SK-N-SH (cell line): ENCODE data around the gene CD6. TPM values are rescaled to one million over a fixed set of nuclear protein-coding genes. Genes with fewer than 3 reads are reported as not detected.

ENCODE experiments used
- CTCF ChIA-PET: fragments of 300-600, 350-600 bp; formaldehyde crosslinking; extraction: SDS; loops from one replicate; lab custom pipeline; 2021; lab: Yijun Ruan, JAX
- POLR2A ChIA-PET: fragments of 350-600 bp; sonication (Branson Sonifier 250); formaldehyde crosslinking; extraction: SDS; loops from one replicate; lab custom pipeline; 2020; ENCODE audit warnings: antibody characterized with exemption, inconsistent platforms; lab: Yijun Ruan, JAX
- DNase-seq: peaks from one replicate; pipeline ENCODE4 v3.0.0; 2012
- H2AFZ ChIP-seq: fragments of 200-600 bp; sonication (generic); 2 replicates; pipeline ENCODE4 v1.8.1; 2016; ENCODE audit warnings: antibody characterized with exemption, mild to moderate bottlenecking, low read depth
- H3F3A ChIP-seq: fragments of 200-600 bp; sonication (generic); replicated peaks from 2 replicates; pipeline ENCODE3; 2016; ENCODE audit warnings: antibody characterized with exemption, mild to moderate bottlenecking; ENCODE audit not compliant: insufficient read depth
- H3K27ac ChIP-seq, 2 experiments: fragments of 200-500 bp in 1 of 2; fragments of 200-600 bp in 1 of 2; sonication (Bioruptor generic) in 1 of 2; sonication (generic), shearing (Covaris generic) in 1 of 2; 2 replicates each; pipeline versions ENCODE4 v1.5.1 to v1.6.1; 2014 to 2016; ENCODE audit warnings: low read depth in 2 of 2, inconsistent platforms in 1 of 2, low read length in 1 of 2, mild to moderate bottlenecking in 1 of 2, mixed read lengths in 1 of 2
- H3K27me3 ChIP-seq: fragments of 200-600 bp; sonication (generic), shearing (Covaris generic); 2 replicates; pipeline ENCODE4 v1.6.1; 2016; ENCODE audit warnings: mixed run types; ENCODE audit not compliant: insufficient read depth
- H3K36me3 ChIP-seq, 2 experiments: fragments of 200-500 bp in 1 of 2; fragments of 200-600 bp in 1 of 2; sonication (Bioruptor generic) in 1 of 2; sonication (generic) in 1 of 2; replicated peaks in 1 of 2; 2 replicates each; pipeline versions ENCODE3 to v1.5.1; 2014 to 2016; ENCODE audit warnings: low read length in 1 of 2, mild to moderate bottlenecking in 1 of 2; ENCODE audit not compliant: insufficient read depth in 2 of 2, control insufficient read depth in 1 of 2
- H3K4me1 ChIP-seq, 2 experiments: fragments of 200-500 bp in 1 of 2; fragments of 200-600 bp in 1 of 2; sonication (Bioruptor generic) in 1 of 2; sonication (generic), shearing (Covaris generic) in 1 of 2; 2 replicates each; pipeline versions ENCODE4 v1.5.1 to v1.6.1; 2014 to 2016; ENCODE audit warnings: low read depth in 1 of 2, low read length in 1 of 2, mixed run types in 1 of 2; ENCODE audit not compliant: insufficient read depth in 2 of 2, control insufficient read depth in 1 of 2
- H3K4me2 ChIP-seq: fragments of 200-600 bp; sonication (generic), shearing (Covaris generic); 2 replicates; pipeline ENCODE4 v1.6.1; 2017; ENCODE audit warnings: mixed run types
- H3K4me3 ChIP-seq, 2 experiments: fragments of 200-500 bp in 1 of 2; fragments of 200-600 bp in 1 of 2; sonication (Bioruptor generic) in 1 of 2; sonication (generic), shearing (Covaris generic) in 1 of 2; 2 replicates each; pipeline versions ENCODE4 v1.5.1 to v1.8.1; 2014 to 2016; ENCODE audit warnings: low read depth in 2 of 2, inconsistent platforms in 1 of 2, low read length in 1 of 2, mild to moderate bottlenecking in 1 of 2, mixed read lengths in 1 of 2, moderate library complexity in 1 of 2
- H3K79me2 ChIP-seq: fragments of 200-600 bp; sonication (generic); 2 replicates; pipeline ENCODE4 v1.8.1; 2017; ENCODE audit warnings: mild to moderate bottlenecking; ENCODE audit not compliant: insufficient read depth
- H3K9ac ChIP-seq: fragments of 200-600 bp; sonication (generic); 2 replicates; pipeline ENCODE4 v1.6.1; 2017; ENCODE audit warnings: mixed run types
- H3K9me2 ChIP-seq: fragments of 200-600 bp; sonication (generic); 2 replicates; pipeline ENCODE4 v1.6.1; 2017; ENCODE audit warnings: mixed run types
- H3K9me3 ChIP-seq: fragments of 200-600 bp; sonication (generic); 2 replicates; pipeline ENCODE4 v1.6.1; 2017; ENCODE audit warnings: mixed run types, mild to moderate bottlenecking, moderate library complexity
- H4K20me1 ChIP-seq: fragments of 200-600 bp; sonication (generic); 2 replicates; pipeline ENCODE4 v1.6.1; 2017; ENCODE audit warnings: mild to moderate bottlenecking, mixed run types; ENCODE audit not compliant: insufficient read depth
- CHD2 ChIP-seq: fragments of 150-350 bp; IDR thresholded peaks from 2 replicates; pipeline ENCODE4 v1.6.1; 2018; ENCODE audit warnings: low read length; ENCODE audit not compliant: partially characterized antibody
- ELF1 ChIP-seq: IDR thresholded peaks from 2 replicates; pipeline ENCODE4 v1.4.0; 2012
- EP300 ChIP-seq, 2 experiments: IDR thresholded peaks; 2 replicates each; pipeline versions ENCODE4 v1.4.0 to v1.6.1; 2012; ENCODE audit warnings: borderline replicate concordance in 1 of 2, low read depth in 1 of 2, low read length in 1 of 2
- EZH2phosphoT487 ChIP-seq: fragments of 200-600 bp; sonication (generic); IDR thresholded peaks from 2 replicates; pipeline ENCODE4 v1.6.1; 2017; ENCODE audit warnings: low read depth, mixed run types, mild to moderate bottlenecking, antibody characterized with exemption, moderate library complexity, borderline replicate concordance
- FOSL2 ChIP-seq: IDR thresholded peaks from 2 replicates; pipeline ENCODE4 v1.4.0; 2012; ENCODE audit warnings: low read depth, mild to moderate bottlenecking, moderate library complexity, borderline replicate concordance
- FOXM1 ChIP-seq: IDR thresholded peaks from 2 replicates; pipeline ENCODE4 v1.4.0; 2012; ENCODE audit warnings: low read depth, mild to moderate bottlenecking
- GABPA ChIP-seq: IDR thresholded peaks from 2 replicates; pipeline ENCODE4 v1.4.0; 2012; ENCODE audit warnings: low read depth, mild to moderate bottlenecking
- IRF3 ChIP-seq: fragments of 150-350 bp; IDR thresholded peaks from 2 replicates; pipeline ENCODE4 v1.6.1; 2016; ENCODE audit warnings: mild to moderate bottlenecking, low read depth, low read length
- NRF1 ChIP-seq: IDR thresholded peaks from 2 replicates; pipeline ENCODE4 v1.6.1; 2012; ENCODE audit warnings: low read depth, mild to moderate bottlenecking, low read length
- PBX3 ChIP-seq: IDR thresholded peaks from 2 replicates; pipeline ENCODE4; 2012
- RCOR1 ChIP-seq: fragments of 150-350 bp; IDR thresholded peaks from 2 replicates; pipeline ENCODE4 v1.6.1; 2017; ENCODE audit warnings: antibody characterized with exemption, low read length
- RFX5 ChIP-seq: IDR thresholded peaks from 2 replicates; pipeline ENCODE4 v1.6.1; 2012; ENCODE audit warnings: mild to moderate bottlenecking, improper control_type of control experiment, low read length
- RXRA ChIP-seq: IDR thresholded peaks from 2 replicates; pipeline ENCODE4 v1.4.0; 2012; ENCODE audit warnings: low read depth, mild to moderate bottlenecking, borderline replicate concordance
- SMC3 ChIP-seq: IDR thresholded peaks from 2 replicates; pipeline ENCODE4 v1.6.1; 2012; ENCODE audit warnings: low read depth, low read length, improper control_type of control experiment
- TAF1 ChIP-seq: IDR thresholded peaks from 2 replicates; pipeline ENCODE4 v1.6.1; 2012; ENCODE audit warnings: low read depth, mild to moderate bottlenecking, low read length, moderate library complexity, borderline replicate concordance
- TCF12 ChIP-seq: IDR thresholded peaks from 2 replicates; pipeline ENCODE4 v1.4.0; 2012
- YY1 ChIP-seq: IDR thresholded peaks from 2 replicates; pipeline ENCODE4 v1.4.0; 2012; ENCODE audit warnings: low read depth, mild to moderate bottlenecking
- WGBS: methylation state at CpG from one replicate; pipeline ENCODE4 v1.1.6; 2017; ENCODE audit warnings: low lambda C conversion rate; 5-methylcytosine and 5-hydroxymethylcytosine counted together
- polyA plus RNA-seq, 3 experiments: library from polyadenylated mRNA; depleted of rRNA; stranded (reverse); fragments of >200 nt; gene quantifications; 2 replicates each; pipeline ENCODE4 v1.2.3, GENCODE V29; 2012
- TF ChIP-seq, protein P1 (sequence below): IDR thresholded peaks from 2 replicates; pipeline ENCODE4 v1.6.1; 2012; ENCODE audit warnings: mild to moderate bottlenecking, low read depth, low read length, moderate library complexity
- TF ChIP-seq, protein P2 (sequence below): IDR thresholded peaks from 2 replicates; pipeline ENCODE4 v1.4.0; 2012; ENCODE audit warnings: low read depth
- TF ChIP-seq, protein P3 (sequence below): IDR thresholded peaks from 2 replicates; pipeline ENCODE4 v1.4.0; 2012; ENCODE audit warnings: low read depth, borderline replicate concordance

The CD6 gene
- polyA plus RNA-seq, 1 of the 3 experiments (the other 2 are of a cell fraction) = not detected

- no peaks in the 10 kb centered on the region for H3F3A ChIP-seq
- no peak overlapping the region for H3K27ac ChIP-seq
- no peak overlapping the region for H3K9ac ChIP-seq
- no peaks in the 10 kb centered on the region for H3K36me3 ChIP-seq
- no peak overlapping the region for H3K4me3 ChIP-seq
- CTCF ChIA-PET = interaction anchor here (0.7 to 1.3 kb wide), 2 partner anchors 13 to 17 kb away, joined by 3 to 4 read pairs; no protein-coding TSS in a partner anchor
- TF ChIP-seq TAF1 (no peak), CHD2 (no peak)
- H3K4me1 ChIP-seq = no peaks in the 10 kb centered on the region
- no peak overlapping the region for H3K4me2 ChIP-seq
- no peaks in the 10 kb centered on the region for H4K20me1 ChIP-seq
- no peaks in the 10 kb centered on the region for H3K27me3 ChIP-seq
- POLR2A ChIA-PET = no interaction called here
- 89% methylated on average over 3 of the region's 3 CpGs for WGBS
- H3K79me2 ChIP-seq = no peaks in the 10 kb centered on the region
- H3K9me2 ChIP-seq = no peaks in the 10 kb centered on the region
- no peak for DNase-seq
- no peak overlapping the region for H2AFZ ChIP-seq
- no peaks in the 10 kb centered on the region for H3K9me3 ChIP-seq
Measured at GRCh38 chr11:60952742-60953170, 18.7 kb upstream of the CD6 start.

GRCh38 chr11:60953781-60954180, 17.7 kb upstream of the CD6 start:
- Histone ChIP-seq H3K9me2 (no peaks in the 10 kb centered on the region), H3K4me1 (no peaks in the 10 kb centered on the region), H3K9ac (no peak overlapping the region), H3K79me2 (no peaks in the 10 kb centered on the region), H3K27me3 (no peaks in the 10 kb centered on the region), H3K4me3 (no peak overlapping the region), H3F3A (no peaks in the 10 kb centered on the region), H2AFZ (no peak overlapping the region), H3K9me3 (no peaks in the 10 kb centered on the region), H3K4me2 (no peak overlapping the region), H4K20me1 (no peaks in the 10 kb centered on the region), H3K36me3 (no peaks in the 10 kb centered on the region), H3K27ac (no peak overlapping the region)
- no peak for TF ChIP-seq ELF1
- no peak for TF ChIP-seq FOSL2
- no peak for TF ChIP-seq PBX3
- TF ChIP-seq FOXM1 = no peak
- TF ChIP-seq GABPA = no peak
- TF ChIP-seq, protein P1, sequence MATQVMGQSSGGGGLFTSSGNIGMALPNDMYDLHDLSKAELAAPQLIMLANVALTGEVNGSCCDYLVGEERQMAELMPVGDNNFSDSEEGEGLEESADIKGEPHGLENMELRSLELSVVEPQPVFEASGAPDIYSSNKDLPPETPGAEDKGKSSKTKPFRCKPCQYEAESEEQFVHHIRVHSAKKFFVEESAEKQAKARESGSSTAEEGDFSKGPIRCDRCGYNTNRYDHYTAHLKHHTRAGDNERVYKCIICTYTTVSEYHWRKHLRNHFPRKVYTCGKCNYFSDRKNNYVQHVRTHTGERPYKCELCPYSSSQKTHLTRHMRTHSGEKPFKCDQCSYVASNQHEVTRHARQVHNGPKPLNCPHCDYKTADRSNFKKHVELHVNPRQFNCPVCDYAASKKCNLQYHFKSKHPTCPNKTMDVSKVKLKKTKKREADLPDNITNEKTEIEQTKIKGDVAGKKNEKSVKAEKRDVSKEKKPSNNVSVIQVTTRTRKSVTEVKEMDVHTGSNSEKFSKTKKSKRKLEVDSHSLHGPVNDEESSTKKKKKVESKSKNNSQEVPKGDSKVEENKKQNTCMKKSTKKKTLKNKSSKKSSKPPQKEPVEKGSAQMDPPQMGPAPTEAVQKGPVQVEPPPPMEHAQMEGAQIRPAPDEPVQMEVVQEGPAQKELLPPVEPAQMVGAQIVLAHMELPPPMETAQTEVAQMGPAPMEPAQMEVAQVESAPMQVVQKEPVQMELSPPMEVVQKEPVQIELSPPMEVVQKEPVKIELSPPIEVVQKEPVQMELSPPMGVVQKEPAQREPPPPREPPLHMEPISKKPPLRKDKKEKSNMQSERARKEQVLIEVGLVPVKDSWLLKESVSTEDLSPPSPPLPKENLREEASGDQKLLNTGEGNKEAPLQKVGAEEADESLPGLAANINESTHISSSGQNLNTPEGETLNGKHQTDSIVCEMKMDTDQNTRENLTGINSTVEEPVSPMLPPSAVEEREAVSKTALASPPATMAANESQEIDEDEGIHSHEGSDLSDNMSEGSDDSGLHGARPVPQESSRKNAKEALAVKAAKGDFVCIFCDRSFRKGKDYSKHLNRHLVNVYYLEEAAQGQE = no peak
- TF ChIP-seq, protein P2, sequence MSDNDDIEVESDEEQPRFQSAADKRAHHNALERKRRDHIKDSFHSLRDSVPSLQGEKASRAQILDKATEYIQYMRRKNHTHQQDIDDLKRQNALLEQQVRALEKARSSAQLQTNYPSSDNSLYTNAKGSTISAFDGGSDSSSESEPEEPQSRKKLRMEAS = no peak
- TF ChIP-seq IRF3 = no peak
- no peak for TF ChIP-seq NRF1
- no peak for TF ChIP-seq RCOR1
- TF ChIP-seq RFX5 = no peak
- TF ChIP-seq SMC3 = no peak
- no peak for TF ChIP-seq TCF12
- no peak for TF ChIP-seq TAF1
- no peak for TF ChIP-seq RXRA
- TF ChIP-seq, protein P3, sequence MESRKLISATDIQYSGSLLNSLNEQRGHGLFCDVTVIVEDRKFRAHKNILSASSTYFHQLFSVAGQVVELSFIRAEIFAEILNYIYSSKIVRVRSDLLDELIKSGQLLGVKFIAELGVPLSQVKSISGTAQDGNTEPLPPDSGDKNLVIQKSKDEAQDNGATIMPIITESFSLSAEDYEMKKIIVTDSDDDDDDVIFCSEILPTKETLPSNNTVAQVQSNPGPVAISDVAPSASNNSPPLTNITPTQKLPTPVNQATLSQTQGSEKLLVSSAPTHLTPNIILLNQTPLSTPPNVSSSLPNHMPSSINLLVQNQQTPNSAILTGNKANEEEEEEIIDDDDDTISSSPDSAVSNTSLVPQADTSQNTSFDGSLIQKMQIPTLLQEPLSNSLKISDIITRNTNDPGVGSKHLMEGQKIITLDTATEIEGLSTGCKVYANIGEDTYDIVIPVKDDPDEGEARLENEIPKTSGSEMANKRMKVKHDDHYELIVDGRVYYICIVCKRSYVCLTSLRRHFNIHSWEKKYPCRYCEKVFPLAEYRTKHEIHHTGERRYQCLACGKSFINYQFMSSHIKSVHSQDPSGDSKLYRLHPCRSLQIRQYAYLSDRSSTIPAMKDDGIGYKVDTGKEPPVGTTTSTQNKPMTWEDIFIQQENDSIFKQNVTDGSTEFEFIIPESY = no peak
- TF ChIP-seq YY1 = no peak
- TF ChIP-seq EP300 (IDR thresholded peaks at IDR 0.05; ENCODE audit: borderline replicate concordance in 1 of 2, low read depth in 1 of 2, low read length in 1 of 2) = no peak
- no peak for TF ChIP-seq EZH2phosphoT487
- CTCF ChIA-PET = interaction anchor here (1.0 kb wide), 1 partner anchor 9 kb away, joined by 4 read pairs; no protein-coding TSS in a partner anchor
- WGBS = 65% methylated on average over 6 of the region's 6 CpGs
- POLR2A ChIA-PET = no interaction called here
- no peak for DNase-seq
